ENCODE measurements around the gene MALT1.

DNA sequence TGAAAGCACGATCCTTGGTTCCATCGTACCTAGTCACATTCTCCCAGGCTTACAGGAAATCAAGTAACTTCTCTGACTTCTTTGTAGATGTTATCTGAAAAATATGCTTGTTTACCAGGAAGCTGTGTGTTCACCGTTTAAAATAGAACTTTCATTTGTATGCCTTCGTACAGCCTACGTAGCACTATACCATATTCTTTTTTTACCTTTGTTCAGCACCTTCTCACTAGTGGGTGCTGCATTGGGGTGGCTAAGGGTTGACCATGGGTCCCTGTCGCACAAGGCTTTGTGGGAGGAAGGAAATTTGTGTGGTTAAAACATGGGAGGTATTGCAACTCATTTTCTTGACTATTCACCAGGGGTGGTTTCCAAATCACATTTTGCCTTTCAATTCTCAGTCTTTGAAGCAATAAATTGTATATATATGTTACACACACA lies 16.6 kb downstream of the MALT1 start:
- TF ChIP-seq, protein P1, sequence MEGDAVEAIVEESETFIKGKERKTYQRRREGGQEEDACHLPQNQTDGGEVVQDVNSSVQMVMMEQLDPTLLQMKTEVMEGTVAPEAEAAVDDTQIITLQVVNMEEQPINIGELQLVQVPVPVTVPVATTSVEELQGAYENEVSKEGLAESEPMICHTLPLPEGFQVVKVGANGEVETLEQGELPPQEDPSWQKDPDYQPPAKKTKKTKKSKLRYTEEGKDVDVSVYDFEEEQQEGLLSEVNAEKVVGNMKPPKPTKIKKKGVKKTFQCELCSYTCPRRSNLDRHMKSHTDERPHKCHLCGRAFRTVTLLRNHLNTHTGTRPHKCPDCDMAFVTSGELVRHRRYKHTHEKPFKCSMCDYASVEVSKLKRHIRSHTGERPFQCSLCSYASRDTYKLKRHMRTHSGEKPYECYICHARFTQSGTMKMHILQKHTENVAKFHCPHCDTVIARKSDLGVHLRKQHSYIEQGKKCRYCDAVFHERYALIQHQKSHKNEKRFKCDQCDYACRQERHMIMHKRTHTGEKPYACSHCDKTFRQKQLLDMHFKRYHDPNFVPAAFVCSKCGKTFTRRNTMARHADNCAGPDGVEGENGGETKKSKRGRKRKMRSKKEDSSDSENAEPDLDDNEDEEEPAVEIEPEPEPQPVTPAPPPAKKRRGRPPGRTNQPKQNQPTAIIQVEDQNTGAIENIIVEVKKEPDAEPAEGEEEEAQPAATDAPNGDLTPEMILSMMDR (IDR thresholded peaks at IDR 0.05) = no peak
- no peak for TF ChIP-seq POLR2A (IDR thresholded peaks at IDR 0.05)
- no peak for TF ChIP-seq POLR2AphosphoS5 (IDR thresholded peaks at IDR 0.05)
